HAP-1 (cell line): Measurements from ENCODE around the gene CCDC61.

Source experiments
- DNase-seq, 2 experiments: peaks; one replicate each; pipeline ENCODE4 v3.0.0-alpha.2; 2016 to 2020; ENCODE audit warnings: low spot score in 2 of 2
- H3K27me3 ChIP-seq: fragments of 250-450 bp; sonication (Bioruptor Pico); 2 replicates; pipeline ENCODE4 v1.5.1; 2020; ENCODE audit warnings: low read depth, mild to moderate bottlenecking, moderate library complexity
- H3K36me3 ChIP-seq: fragments of 250-450 bp; sonication (Bioruptor Pico); replicated peaks from 2 replicates; pipeline ENCODE4 v1.5.1; 2020; ENCODE audit warnings: mild to moderate bottlenecking
- H3K4me1 ChIP-seq: fragments of 250-450 bp; sonication (Bioruptor Pico); 2 replicates; pipeline ENCODE4 v1.5.1; 2020; ENCODE audit warnings: mild to moderate bottlenecking
- H3K4me3 ChIP-seq: fragments of 250-450 bp; sonication (Bioruptor Pico); 2 replicates; pipeline ENCODE4 v1.5.1; 2020; ENCODE audit warnings: mild to moderate bottlenecking, moderate library complexity
- H3K9me3 ChIP-seq: fragments of 250-450 bp; sonication (Bioruptor Pico); 2 replicates; pipeline ENCODE4 v1.5.1; 2020; ENCODE audit warnings: mild to moderate bottlenecking, moderate library complexity
- in situ Hi-C: fragments of 300-500 bp; cut with MboI; formaldehyde crosslinking; loops from 3 replicates; pipeline ENCODE4 v1.14.3; 2020; ENCODE audit warnings: low sequenced_read_pairs, inconsistent platforms, mixed read lengths

CCDC61 gene

GRCh38 chr19:45994998-45995714 lies at the start of gene CCDC61:
Gene CCDC61 (plus strand): TSS chr19:45995467. CDS start chr19:46003019, 7,552 bp downstream.
- in situ Hi-C loops: no loop called here

GRCh38 chr19:45947926-45948325 lies 47.3 kb upstream of the CCDC61 start:
- no peaks in the 10 kb centered on the region for H3K9me3 ChIP-seq
- in situ Hi-C loops: no loop called here
- no peaks in the 10 kb centered on the region for H3K36me3 ChIP-seq
- no peak for DNase-seq
- H3K27me3 ChIP-seq: no peaks in the 10 kb centered on the region
- no peak overlapping the region for H3K4me3 ChIP-seq
- H3K4me1 ChIP-seq: 0 out of 2 replicates have a peak, but pooled peaks cover 3% of the 10 kb centered on the region

More at GRCh38 chr19:45994998-45995714, at the start of gene CCDC61:
- peaks cover 4% of the 10 kb centered on the region for H3K4me1 ChIP-seq
- peak; percentile 96 to 97 for DNase-seq
- no peaks in the 10 kb centered on the region for H3K36me3 ChIP-seq
- H3K9me3 ChIP-seq: no peaks in the 10 kb centered on the region
- H3K4me3 ChIP-seq: peak within 1 kb of the TSS; percentile 84
- H3K27me3 ChIP-seq: peaks cover 4% of the 10 kb centered on the region; the same call in 1 of the 2 replicates

- Histone ChIP-seq H3K27me3 (no peaks in the 10 kb centered on the region), H3K4me3 (no peak overlapping the region; the same call in 1 of the 2 replicates), H3K4me1 (0 out of 2 replicates have a peak, but pooled peaks cover 7% of the 10 kb centered on the region), H3K9me3 (no peaks in the 10 kb centered on the region), H3K36me3 (no peaks in the 10 kb centered on the region)
- DNase-seq: no peak
- in situ Hi-C loops: no loop called here
These were observed 43.0 kb upstream of the CCDC61 start for GRCh38 chr19:45952341-45952685.

- H3K4me1 ChIP-seq: 0 out of 2 replicates have a peak, but pooled peaks cover 7% of the 10 kb centered on the region
- DNase-seq: peak; percentile 66 to 84
- peak overlapping the region; percentile 15 for H3K4me3 ChIP-seq
- in situ Hi-C loops: no loop called here
- no peaks in the 10 kb centered on the region for H3K36me3 ChIP-seq
- H3K27me3 ChIP-seq: no peaks in the 10 kb centered on the region
- no peaks in the 10 kb centered on the region for H3K9me3 ChIP-seq
These were observed 42.4 kb upstream of the CCDC61 start for GRCh38 chr19:45952686-45953505.

- no peak for DNase-seq
- Histone ChIP-seq H3K4me1 (0 out of 2 replicates have a peak, but pooled peaks cover 7% of the 10 kb centered on the region), H3K9me3 (no peaks in the 10 kb centered on the region), H3K36me3 (no peaks in the 10 kb centered on the region), H3K27me3 (no peaks in the 10 kb centered on the region), H3K4me3 (no peak overlapping the region)
- in situ Hi-C loops: no loop called here
These were observed 41.6 kb upstream of the CCDC61 start for GRCh38 chr19:45953676-45954075.

GRCh38 chr19:45954156-45954555 lies 41.1 kb upstream of the CCDC61 start:
- Histone ChIP-seq H3K9me3 (no peaks in the 10 kb centered on the region), H3K27me3 (no peaks in the 10 kb centered on the region), H3K36me3 (no peaks in the 10 kb centered on the region), H3K4me3 (no peak overlapping the region), H3K4me1 (0 out of 2 replicates have a peak, but pooled peaks cover 7% of the 10 kb centered on the region)
- DNase-seq: no peak
- in situ Hi-C loops: no loop called here

GRCh38 chr19:45955905-45956608 lies 39.2 kb upstream of the CCDC61 start:
- Histone ChIP-seq H3K27me3 (peaks cover 6% of the 10 kb centered on the region; the same call in 1 of the 2 replicates), H3K4me3 (no peak overlapping the region), H3K4me1 (0 out of 2 replicates have a peak, but pooled peaks cover 7% of the 10 kb centered on the region), H3K36me3 (no peaks in the 10 kb centered on the region), H3K9me3 (no peaks in the 10 kb centered on the region)
- in situ Hi-C loops: no loop called here
- DNase-seq: no peak

- Histone ChIP-seq H3K4me3 (no peak overlapping the region), H3K27me3 (peaks cover 6% of the 10 kb centered on the region; the same call in 1 of the 2 replicates), H3K9me3 (no peaks in the 10 kb centered on the region), H3K36me3 (no peaks in the 10 kb centered on the region), H3K4me1 (0 out of 2 replicates have a peak, but pooled peaks cover under 1% of the 10 kb centered on the region)
- in situ Hi-C loops: no loop called here
- DNase-seq: no peak
These were observed 36.9 kb upstream of the CCDC61 start for GRCh38 chr19:45958320-45958719.

- Histone ChIP-seq H3K9me3 (no peaks in the 10 kb centered on the region), H3K36me3 (no peaks in the 10 kb centered on the region), H3K4me1 (no peaks in the 10 kb centered on the region), H3K4me3 (no peak overlapping the region), H3K27me3 (peaks cover 6% of the 10 kb centered on the region; the same call in 1 of the 2 replicates)
- DNase-seq: no peak
- in situ Hi-C loops: no loop called here
These were observed 36.3 kb upstream of the CCDC61 start for GRCh38 chr19:45958769-45959516.

- H3K36me3 ChIP-seq: no peaks in the 10 kb centered on the region
- in situ Hi-C loops: no loop called here
- no peak overlapping the region for H3K4me3 ChIP-seq
- H3K9me3 ChIP-seq: no peaks in the 10 kb centered on the region
- H3K27me3 ChIP-seq: peaks cover 6% of the 10 kb centered on the region; the same call in 1 of the 2 replicates
- no peaks in the 10 kb centered on the region for H3K4me1 ChIP-seq
- no peak for DNase-seq
These were observed 35.7 kb upstream of the CCDC61 start for GRCh38 chr19:45959517-45960025.

GRCh38 chr19:45960595-45961235 lies 34.6 kb upstream of the CCDC61 start:
- no peaks in the 10 kb centered on the region for H3K4me1 ChIP-seq
- H3K4me3 ChIP-seq: no peak overlapping the region
- peak in 1 of 2 experiments; percentile 18 for DNase-seq
- H3K9me3 ChIP-seq: no peaks in the 10 kb centered on the region
- H3K27me3 ChIP-seq: peaks cover 6% of the 10 kb centered on the region; the same call in 1 of the 2 replicates
- no peaks in the 10 kb centered on the region for H3K36me3 ChIP-seq
- in situ Hi-C loops: no loop called here

- Histone ChIP-seq H3K4me1 (no peaks in the 10 kb centered on the region), H3K36me3 (no peaks in the 10 kb centered on the region), H3K4me3 (no peak overlapping the region), H3K27me3 (peaks cover 15% of the 10 kb centered on the region; the same call in 1 of the 2 replicates), H3K9me3 (no peaks in the 10 kb centered on the region)
- in situ Hi-C loops: no loop called here
- DNase-seq: no peak
These were observed 33.2 kb upstream of the CCDC61 start for GRCh38 chr19:45962021-45962420.
